CD4-positive, alpha-beta T cell treated with Interleukin-17A for 1 hour (primary cell): Measurements from ENCODE around the gene C16orf95.
A peak's percentile ranks its signal among the peaks of the same experiment; 100 is the strongest.
"Not testable (repeated sequence)": the region's sequence is repeated elsewhere in the genome, so short reads cannot be mapped to it uniquely, and the experiment has no call there.

Experiments
- DNase-seq: peaks from one replicate; pipeline ENCODE4 v3.0.0-alpha.2; 2020

C16orf95 gene

DNA sequence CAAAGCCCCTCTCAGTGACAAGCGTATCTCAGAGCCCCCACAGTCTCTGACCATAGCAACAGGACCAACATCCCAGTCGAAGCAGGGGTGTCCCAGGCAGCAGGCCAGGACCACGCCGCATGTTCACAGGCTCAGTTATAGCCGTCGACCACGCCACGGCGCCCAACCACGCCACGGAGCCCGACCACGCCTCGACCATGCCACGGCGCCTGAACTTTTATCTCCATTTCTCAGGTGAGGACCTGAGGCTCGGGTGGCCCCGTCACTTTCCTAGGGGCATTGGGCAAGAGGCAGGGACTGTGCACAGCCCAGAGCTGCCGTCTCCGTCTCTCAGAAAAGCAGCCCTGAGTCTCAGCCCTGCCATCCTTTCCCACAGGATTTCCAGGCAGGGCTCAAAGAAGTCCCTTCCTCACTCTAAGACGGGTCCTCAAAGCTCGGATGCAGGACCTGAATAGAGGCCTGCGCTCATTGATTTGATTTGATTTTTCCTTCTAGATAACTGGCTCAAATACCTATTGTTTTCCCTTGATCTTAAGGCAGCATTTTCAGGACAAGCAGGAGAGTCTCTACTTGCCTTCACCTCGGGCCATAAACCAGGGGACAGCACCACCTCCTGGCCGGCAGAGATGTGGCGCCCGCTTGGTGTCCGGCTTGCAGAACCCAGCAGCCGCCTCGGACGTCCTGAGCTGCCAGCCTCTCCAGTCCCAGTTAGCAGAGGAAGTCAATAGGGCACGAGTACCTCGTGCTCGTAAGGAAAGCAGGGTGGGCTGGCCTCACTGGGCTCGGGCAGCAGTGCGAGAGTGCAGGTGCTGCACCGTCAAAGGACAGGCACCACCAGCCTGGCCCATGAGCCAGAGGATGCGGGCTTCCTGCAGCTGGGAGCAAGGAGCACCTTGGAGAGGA is 38.8 kb downstream of the C16orf95 start:
- peak; percentile 23 for DNase-seq

DNA sequence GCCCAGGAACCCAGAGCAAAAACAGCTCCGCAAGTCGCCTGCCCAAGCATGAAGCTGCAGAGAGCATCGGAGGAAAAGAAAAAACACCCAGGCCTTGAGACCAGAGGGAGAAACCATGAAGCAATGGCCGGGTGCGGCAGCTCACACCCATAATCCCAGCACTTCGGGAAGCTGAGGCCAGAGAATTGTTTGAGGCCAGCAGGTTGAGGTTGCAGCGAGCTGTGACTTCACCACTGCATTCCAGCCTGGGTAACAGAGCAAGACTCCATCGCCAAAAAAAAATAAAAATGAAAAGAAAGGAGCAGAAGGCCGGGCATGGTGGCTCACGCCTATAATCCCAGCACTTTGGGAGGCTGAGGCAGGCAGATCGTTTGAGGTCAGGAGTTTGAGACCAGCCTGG is 40.3 kb downstream of the C16orf95 start:
- DNase-seq, result no peak

DNA sequence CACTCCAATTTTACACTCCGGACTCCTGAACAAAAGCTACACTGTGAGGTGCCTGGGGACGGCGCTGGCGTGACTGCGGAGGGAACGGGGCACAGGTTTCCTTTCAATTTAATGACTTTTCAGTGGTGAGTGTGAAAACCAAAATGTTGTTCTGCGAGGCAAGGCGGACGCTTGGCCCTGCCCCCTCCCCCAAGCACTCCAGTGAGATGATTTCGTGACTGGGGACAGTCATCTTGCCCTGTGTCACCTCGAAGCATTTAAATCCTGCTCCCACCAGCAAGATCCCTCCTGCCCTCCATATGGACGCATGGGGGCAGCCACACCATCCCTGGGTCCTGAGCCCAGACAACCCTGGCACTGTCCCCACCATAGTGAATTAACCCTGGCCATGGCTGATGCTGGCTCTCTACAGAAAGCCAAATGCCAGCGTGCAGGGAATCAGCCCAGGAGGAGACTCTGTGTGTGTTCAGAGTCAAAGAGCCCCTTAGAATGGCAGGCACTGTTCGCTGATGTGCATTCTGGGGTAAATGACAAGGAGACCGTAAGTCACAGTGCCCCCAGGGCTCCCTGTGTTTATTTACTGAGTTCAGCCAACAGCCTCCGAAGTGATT is 41.0 kb downstream of the C16orf95 start:
- DNase-seq, result no peak

DNA sequence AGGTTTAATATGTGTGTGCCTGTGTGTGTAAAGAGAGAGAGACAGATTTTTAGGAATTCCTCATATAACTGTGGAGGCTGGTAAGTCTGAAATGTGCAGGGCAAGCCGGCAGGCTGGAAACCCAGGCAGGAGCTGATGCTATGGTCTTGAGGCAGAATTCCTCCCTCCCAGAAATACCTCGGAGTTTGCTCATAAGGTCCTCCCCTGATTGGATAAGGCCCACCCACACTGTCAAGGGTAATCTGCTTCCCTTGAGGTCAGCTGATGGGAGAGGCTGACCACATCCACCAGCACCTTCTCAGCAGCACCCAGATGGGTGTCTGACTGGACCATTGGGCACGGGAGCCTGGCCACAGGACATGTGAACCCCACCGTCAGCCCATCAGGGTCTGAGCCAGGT is 42.4 kb downstream of the C16orf95 start:
- DNase-seq, result no peak

GRCh38 chr16:87273471-87274030 is 43.6 kb downstream of the C16orf95 start:
- no peak for DNase-seq

- DNase-seq, result no peak
These were observed 45.9 kb downstream of the C16orf95 start for GRCh38 chr16:87271256-87271655.

DNA sequence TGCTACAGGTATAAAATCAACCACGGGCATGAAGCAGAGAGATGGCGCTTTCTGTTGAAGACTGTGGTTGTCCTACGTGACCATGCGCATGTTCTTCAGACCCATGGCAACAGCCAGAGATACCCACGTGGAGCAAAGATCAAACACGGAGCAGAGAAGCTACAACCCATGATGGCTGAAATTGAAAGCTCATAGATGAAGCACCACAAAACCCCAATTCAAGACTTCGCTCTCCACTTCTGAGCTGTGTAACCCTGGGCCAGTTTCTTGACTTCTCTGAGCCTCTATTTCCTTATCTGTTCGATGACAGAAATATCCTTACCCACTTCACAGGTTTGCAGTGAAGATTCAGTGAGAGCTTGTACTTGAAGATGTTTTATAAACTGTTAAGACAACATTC is 49.6 kb downstream of the C16orf95 start:
- DNase-seq, result no peak

GRCh38 chr16:87266846-87267245 is 50.3 kb downstream of the C16orf95 start:
- no peak for DNase-seq

DNA sequence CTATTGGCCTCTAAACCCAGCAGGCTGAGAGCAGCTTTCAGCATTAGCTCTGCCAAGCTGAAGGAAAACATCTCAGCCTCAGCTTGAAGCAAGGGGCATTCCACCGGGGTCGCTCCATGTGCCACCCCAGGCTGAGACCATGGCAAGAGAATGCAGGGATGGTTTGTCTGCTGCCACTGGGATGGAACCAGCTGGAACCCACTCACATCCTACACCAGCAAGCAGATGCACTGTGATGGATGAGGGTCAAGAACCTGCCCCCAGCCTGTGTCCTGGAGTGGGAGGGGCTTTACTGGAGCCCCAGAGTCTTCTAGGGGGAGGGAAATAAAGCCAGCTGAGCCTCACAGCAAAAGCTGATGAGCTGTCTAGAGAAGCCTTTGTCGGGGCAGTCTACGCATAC is 51.9 kb downstream of the C16orf95 start:
- DNase-seq, result no peak

- no peak for DNase-seq
These were observed 52.6 kb downstream of the C16orf95 start for GRCh38 chr16:87264634-87265033.

DNA sequence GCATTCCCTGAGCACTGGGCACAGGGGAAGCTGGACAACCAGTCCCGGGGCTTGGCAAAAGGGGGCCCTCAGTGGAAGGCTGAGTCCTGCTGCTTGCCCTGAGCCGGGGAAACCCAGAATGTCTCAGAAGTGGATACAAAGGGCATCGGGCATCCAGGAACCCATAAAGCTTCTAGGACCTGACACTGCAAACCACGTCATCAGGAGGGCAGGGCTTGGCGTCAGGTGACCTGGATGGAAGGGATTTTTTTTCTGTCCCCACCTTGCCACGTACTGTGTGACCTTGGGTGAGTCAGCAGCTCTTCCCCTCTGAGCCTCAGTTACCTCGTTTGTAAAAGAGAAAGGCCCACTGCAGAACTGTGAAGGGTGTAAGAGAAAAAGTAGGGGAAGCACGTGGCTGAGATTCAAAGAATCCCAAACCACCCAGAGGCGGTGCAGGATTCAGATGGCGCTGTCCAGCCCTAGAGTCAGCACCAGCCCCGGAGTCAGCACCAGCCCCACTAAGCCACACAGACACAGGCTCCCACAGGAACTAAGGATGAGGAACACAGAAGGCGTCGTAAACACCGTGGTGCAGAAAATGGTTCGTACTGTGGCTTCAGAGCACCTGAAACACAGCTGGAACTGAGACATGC is 53.7 kb downstream of the C16orf95 start:
- no peak for DNase-seq

- no peak for DNase-seq
These were observed 57.8 kb downstream of the C16orf95 start for GRCh38 chr16:87259431-87259830.

DNA sequence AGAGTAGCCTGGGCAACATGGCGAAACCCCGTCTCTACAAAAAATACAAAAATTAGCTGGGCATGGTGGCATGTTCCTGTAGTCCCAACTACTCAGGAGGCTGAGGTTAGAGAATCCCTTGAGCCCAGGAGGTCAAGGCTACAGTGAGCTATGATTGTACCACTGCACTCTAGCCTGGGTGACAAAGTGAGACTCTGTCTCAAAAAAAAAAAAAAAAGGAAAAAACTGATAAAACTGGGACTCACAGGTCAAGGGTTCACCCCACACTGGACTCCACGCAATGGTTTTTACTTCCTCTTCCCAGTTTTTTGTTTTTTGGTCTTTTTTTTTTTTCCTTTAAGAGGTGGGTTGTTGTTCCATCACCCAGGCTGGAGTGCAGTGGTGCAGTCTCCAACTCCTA is 58.5 kb downstream of the C16orf95 start:
- DNase-seq, result not testable (repeated sequence)

DNA sequence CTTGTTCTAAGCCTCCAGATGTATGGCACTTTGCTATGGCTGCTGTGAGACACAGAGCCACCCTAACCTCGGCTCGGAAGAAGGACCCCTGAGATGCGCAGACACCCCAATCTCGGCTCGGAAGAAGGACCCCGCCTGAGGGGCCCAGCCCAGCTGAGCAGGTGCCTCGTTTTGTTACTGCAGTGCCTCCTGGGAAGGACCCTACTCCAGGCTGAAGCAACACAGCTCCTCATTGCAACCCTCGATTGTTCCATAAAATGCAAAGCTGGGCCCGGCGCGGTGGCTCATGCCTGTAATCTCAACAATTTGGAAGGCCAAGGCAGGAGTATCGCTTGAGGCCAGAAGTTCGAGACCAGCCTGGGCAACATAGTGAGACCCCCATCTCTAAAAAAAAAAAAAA is 61.3 kb downstream of the C16orf95 start:
- DNase-seq, result no peak

GRCh38 chr16:87254734-87255133 is 62.5 kb downstream of the C16orf95 start:
- no peak for DNase-seq

DNA sequence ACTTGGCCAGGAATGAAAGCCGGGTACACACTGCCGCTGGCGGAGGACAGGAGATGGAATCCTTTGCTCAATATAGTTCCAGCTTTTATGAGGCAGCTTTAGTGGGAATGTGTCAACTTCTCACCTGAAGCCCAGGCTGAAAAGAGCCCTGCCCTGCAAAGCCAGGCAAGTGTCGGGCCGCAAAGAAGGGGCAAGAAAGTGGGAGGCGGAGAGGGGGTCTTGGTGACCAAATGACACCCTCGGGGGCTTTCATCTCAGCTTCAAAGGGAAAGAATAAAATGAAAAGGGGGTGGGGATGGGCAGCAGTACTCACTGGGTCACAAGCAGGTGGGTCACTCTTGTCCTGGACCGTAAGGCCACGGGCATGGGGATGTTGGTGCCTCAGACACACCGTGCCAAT is 62.9 kb downstream of the C16orf95 start:
- DNase-seq, result no peak

DNA sequence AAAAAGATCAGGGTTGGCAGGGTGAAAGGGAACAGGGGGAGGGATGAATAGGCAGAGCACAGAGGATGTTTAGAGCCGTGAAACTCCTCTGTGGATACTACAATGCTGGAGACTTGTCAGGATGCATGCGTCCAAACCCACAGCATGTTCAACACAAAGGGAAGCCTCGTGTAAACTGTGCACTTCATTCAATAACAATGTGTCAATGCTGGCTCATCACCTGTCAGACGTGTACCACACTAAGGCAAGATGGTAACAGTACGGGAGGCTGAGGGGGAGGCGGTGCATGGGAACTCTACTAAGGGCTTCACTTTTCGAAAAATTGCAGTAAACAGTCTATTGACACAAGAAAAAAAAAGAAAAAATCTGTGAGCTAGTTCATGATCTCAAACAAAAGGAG is 63.7 kb downstream of the C16orf95 start:
- DNase-seq, result no peak
